Smooth muscle cell of the brain vasculature (primary cell): ENCODE measurements around the gene DEPDC5.

Experiments used
- DNase-seq: peaks from one replicate; pipeline ENCODE4 v3.0.0-alpha.2; 2012; ENCODE audit warnings: low read depth, low spot score

DEPDC5 gene

GRCh38 chr22:31925056-31925455 is 171.2 kb downstream of the DEPDC5 start:
- no peak for DNase-seq

- no peak for DNase-seq
These were observed 172.2 kb downstream of the DEPDC5 start for GRCh38 chr22:31926024-31926423.

- DNase-seq, result no peak
These were observed 173.2 kb downstream of the DEPDC5 start for GRCh38 chr22:31926969-31927368.

- no peak for DNase-seq
These were observed 173.7 kb downstream of the DEPDC5 start for GRCh38 chr22:31927562-31927961.

- no peak for DNase-seq
These were observed 175.5 kb downstream of the DEPDC5 start for GRCh38 chr22:31929167-31929930.

GRCh38 chr22:31932863-31933262 is 179.0 kb downstream of the DEPDC5 start:
- no peak for DNase-seq

GRCh38 chr22:31933406-31933805 is 179.6 kb downstream of the DEPDC5 start:
- no peak for DNase-seq

GRCh38 chr22:31933816-31934482 is 180.1 kb downstream of the DEPDC5 start:
- no peak for DNase-seq

GRCh38 chr22:31935961-31936635 is 182.3 kb downstream of the DEPDC5 start:
- DNase-seq, result no peak

GRCh38 chr22:31937341-31937740 is 183.5 kb downstream of the DEPDC5 start:
- no peak for DNase-seq

- DNase-seq, result no peak
These were observed 184.5 kb downstream of the DEPDC5 start for GRCh38 chr22:31938296-31938695.

- DNase-seq, result no peak
These were observed 186.7 kb downstream of the DEPDC5 start for GRCh38 chr22:31940506-31940905.

- no peak for DNase-seq
These were observed 188.3 kb downstream of the DEPDC5 start for GRCh38 chr22:31942091-31942490.

GRCh38 chr22:31943206-31943977 is 189.6 kb downstream of the DEPDC5 start:
- DNase-seq, result no peak

GRCh38 chr22:31943978-31944699 is 190.3 kb downstream of the DEPDC5 start, which contains the start of gene YWHAH:
Gene YWHAH (plus strand): TSS chr22:31944535. CDS start chr22:31944734, 199 bp downstream.
- DNase-seq, result peak; percentile 83

GRCh38 chr22:31944700-31945442 is 191.1 kb downstream of the DEPDC5 start:
- DNase-seq, result no peak

- no peak for DNase-seq
These were observed 191.6 kb downstream of the DEPDC5 start for GRCh38 chr22:31945443-31945855.

GRCh38 chr22:31945971-31946680 is 192.3 kb downstream of the DEPDC5 start:
- no peak for DNase-seq

GRCh38 chr22:31947296-31947695 is 193.5 kb downstream of the DEPDC5 start:
- DNase-seq, result no peak

- no peak for DNase-seq
These were observed 194.2 kb downstream of the DEPDC5 start for GRCh38 chr22:31948002-31948401.
